Endothelial cell of umbilical vein (primary cell): ENCODE data around the gene PGBD5.

Experiments
- CTCF ChIP-seq, 2 donors: IDR thresholded peaks; 1 replicate in 1 of 2; 2 replicates in 1 of 2; pipeline ENCODE4 v1.5.1; 2011; ENCODE audit warnings: low read length in 2 of 2, mild to moderate bottlenecking in 2 of 2, moderate library complexity in 2 of 2, control low read depth in 1 of 2, inconsistent platforms in 1 of 2, low read depth in 1 of 2; ENCODE audit not compliant: insufficient read depth in 1 of 2; ENCODE audit errors: extremely low read depth in 1 of 2
- EZH2 ChIP-seq: IDR thresholded peaks from 2 replicates; pipeline ENCODE4 v1.6.1; 2012; ENCODE audit warnings: borderline replicate concordance, low read depth, mild to moderate bottlenecking, moderate library complexity, low read length, inconsistent platforms; ENCODE audit not compliant: severe bottlenecking

- no peak for TF ChIP-seq CTCF (IDR thresholded peaks at IDR 0.05; ENCODE audit: extremely low read depth in 1 of 2, insufficient read depth in 1 of 2, low read depth in 1 of 2, low read length in 2 of 2)
- TF ChIP-seq EZH2 = no peak
Measured at GRCh38 chr1:230385158-230385450, 41.0 kb downstream of the PGBD5 start.
